Breast epithelium (tissue), 4 donors: ENCODE measurements around the gene CEP78. TPM values are rescaled to one million over a fixed set of nuclear protein-coding genes. Genes with fewer than 3 reads are reported as not detected.
"Not testable (repeated sequence)": the region's sequence is repeated elsewhere in the genome, so short reads cannot be mapped to it uniquely, and the experiment has no call there.

Source experiments
- DNase-seq, 2 donors: peaks; one replicate each; pipeline ENCODE4 v3.0.0-alpha.2; 2019; ENCODE audit warnings: low spot score in 2 of 2
- H3K27ac ChIP-seq, 2 donors: fragments of 200-600 bp; sonication (generic) in 1 of 2; one replicate each; pipeline ENCODE4 v1.5.1; 2016 to 2019; ENCODE audit warnings: mild to moderate bottlenecking in 1 of 2
- H3K27me3 ChIP-seq, 2 donors: fragments of 200-600 bp; sonication (generic) in 1 of 2; one replicate each; pipeline versions ENCODE4 v1.5.1 to v1.6.0; 2017 to 2019; ENCODE audit warnings: control low read depth in 1 of 2, mild to moderate bottlenecking in 1 of 2
- H3K36me3 ChIP-seq: fragments of 200-600 bp; one replicate; pipeline ENCODE4 v1.5.1; 2019
- H3K4me1 ChIP-seq, 2 donors: fragments of 200-600 bp; sonication (generic); one replicate each; pipeline ENCODE4 v1.5.1; 2016 to 2019; ENCODE audit warnings: control low read depth in 1 of 2
- H3K4me3 ChIP-seq, 3 donors: fragments of 200-600 bp; sonication (generic); 1 replicate in 2 of 3; 2 replicates in 1 of 3; pipeline ENCODE4 v1.5.1; 2016 to 2019; ENCODE audit warnings: mild to moderate bottlenecking in 3 of 3, moderate library complexity in 2 of 3
- H3K9me3 ChIP-seq, 2 donors: fragments of 200-600 bp; sonication (generic) in 1 of 2; one replicate each; pipeline ENCODE4 v1.5.1; 2016 to 2019; ENCODE audit warnings: control low read depth in 1 of 2
- POLR2A ChIP-seq: fragments of 450-650 bp; IDR thresholded peaks from one replicate; pipeline ENCODE4 v1.6.1; 2016; ENCODE audit warnings: antibody characterized with exemption, mild to moderate bottlenecking, moderate library complexity
- POLR2AphosphoS5 ChIP-seq, 3 donors: sonication (generic); formaldehyde crosslinking; IDR thresholded peaks; one replicate each; pipeline ENCODE4 v1.6.1; 2017; ENCODE audit warnings: antibody characterized with exemption in 3 of 3
- intact Hi-C: fragments of 100-400 bp; cut with DNase I; formaldehyde crosslinking; loops from one replicate; pipeline ENCODE4 v1.15.1; 2023; ENCODE audit warnings: low total_unique reads
- total RNA-seq, 3 donors: library from RNA; depleted of rRNA; stranded (reverse); fragments of >200 nt; gene quantifications; one replicate each; pipeline ENCODE4 v1.1.0, GENCODE V29; 2016
- TF ChIP-seq, protein P1 (sequence below), 3 donors: fragments of 450-650 bp; IDR thresholded peaks; one replicate each; pipeline ENCODE4 v1.5.1; 2016 to 2017; ENCODE audit warnings: antibody characterized with exemption in 3 of 3, mild to moderate bottlenecking in 3 of 3, moderate library complexity in 3 of 3

CEP78 gene
- total RNA-seq, 3 donors from 2014 or later: 8.8 to 22.1 (median 16.4) TPM

DNA sequence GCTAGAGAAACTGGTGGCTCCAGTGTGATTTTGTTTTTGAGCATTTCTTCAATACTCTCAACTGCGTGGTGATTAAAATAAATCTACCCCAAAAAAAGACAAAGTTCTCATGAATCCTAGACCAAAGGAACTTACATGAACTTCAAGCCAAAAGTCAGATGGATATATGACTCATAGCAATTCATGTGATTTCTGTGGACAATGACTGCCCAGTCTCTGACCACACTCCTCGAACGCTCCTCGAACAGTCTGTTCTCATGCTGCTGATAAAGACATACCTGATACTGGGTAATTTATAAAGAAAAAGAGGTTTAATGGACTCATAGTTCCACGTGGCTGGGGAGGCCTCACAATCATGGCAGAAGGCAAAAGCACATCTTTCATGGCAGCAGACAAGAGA lies 46.4 kb upstream of the CEP78 start:
- intact Hi-C loops: no loop called here
- no peaks in the 10 kb centered on the region for H3K9me3 ChIP-seq
- DNase-seq: no peak
- no peaks in the 10 kb centered on the region for H3K4me1 ChIP-seq
- H3K36me3 ChIP-seq: no peaks in the 10 kb centered on the region
- TF ChIP-seq POLR2AphosphoS5 (IDR thresholded peaks at IDR 0.05) (no peak), POLR2A (no peak)
- TF ChIP-seq, protein P1, sequence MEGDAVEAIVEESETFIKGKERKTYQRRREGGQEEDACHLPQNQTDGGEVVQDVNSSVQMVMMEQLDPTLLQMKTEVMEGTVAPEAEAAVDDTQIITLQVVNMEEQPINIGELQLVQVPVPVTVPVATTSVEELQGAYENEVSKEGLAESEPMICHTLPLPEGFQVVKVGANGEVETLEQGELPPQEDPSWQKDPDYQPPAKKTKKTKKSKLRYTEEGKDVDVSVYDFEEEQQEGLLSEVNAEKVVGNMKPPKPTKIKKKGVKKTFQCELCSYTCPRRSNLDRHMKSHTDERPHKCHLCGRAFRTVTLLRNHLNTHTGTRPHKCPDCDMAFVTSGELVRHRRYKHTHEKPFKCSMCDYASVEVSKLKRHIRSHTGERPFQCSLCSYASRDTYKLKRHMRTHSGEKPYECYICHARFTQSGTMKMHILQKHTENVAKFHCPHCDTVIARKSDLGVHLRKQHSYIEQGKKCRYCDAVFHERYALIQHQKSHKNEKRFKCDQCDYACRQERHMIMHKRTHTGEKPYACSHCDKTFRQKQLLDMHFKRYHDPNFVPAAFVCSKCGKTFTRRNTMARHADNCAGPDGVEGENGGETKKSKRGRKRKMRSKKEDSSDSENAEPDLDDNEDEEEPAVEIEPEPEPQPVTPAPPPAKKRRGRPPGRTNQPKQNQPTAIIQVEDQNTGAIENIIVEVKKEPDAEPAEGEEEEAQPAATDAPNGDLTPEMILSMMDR (IDR thresholded peaks at IDR 0.05): no peak
- no peak overlapping the region for H3K27ac ChIP-seq
- no peaks in the 10 kb centered on the region for H3K27me3 ChIP-seq
- H3K4me3 ChIP-seq: no peak overlapping the region

DNA sequence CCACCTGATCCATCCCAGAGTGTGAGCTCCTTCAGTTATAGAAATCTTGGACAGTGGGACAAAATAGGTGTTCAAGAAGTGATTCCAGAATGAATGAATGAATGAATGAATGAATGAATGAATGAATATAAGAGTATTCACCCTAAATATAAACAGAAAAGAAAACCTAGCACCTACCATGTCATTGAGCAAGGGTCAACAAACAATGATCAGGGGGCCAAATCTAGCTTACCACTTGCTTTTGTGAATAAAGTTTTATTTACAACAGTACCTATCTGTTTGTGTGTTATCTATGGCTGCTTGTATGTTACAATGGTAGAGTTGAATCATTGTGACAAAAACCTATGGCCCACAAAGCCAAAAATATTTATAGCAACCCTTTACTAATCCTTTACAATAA lies 43.9 kb upstream of the CEP78 start:
- Histone ChIP-seq H3K9me3 (no peaks in the 10 kb centered on the region), H3K27me3 (no peaks in the 10 kb centered on the region), H3K4me3 (no peak overlapping the region), H3K36me3 (no peaks in the 10 kb centered on the region), H3K27ac (no peak overlapping the region), H3K4me1 (no peaks in the 10 kb centered on the region)
- intact Hi-C loops: no loop called here
- no peak for DNase-seq
- TF ChIP-seq POLR2A (no peak), POLR2AphosphoS5 (IDR thresholded peaks at IDR 0.05) (no peak)
- TF ChIP-seq, protein P1 (IDR thresholded peaks at IDR 0.05): no peak

DNA sequence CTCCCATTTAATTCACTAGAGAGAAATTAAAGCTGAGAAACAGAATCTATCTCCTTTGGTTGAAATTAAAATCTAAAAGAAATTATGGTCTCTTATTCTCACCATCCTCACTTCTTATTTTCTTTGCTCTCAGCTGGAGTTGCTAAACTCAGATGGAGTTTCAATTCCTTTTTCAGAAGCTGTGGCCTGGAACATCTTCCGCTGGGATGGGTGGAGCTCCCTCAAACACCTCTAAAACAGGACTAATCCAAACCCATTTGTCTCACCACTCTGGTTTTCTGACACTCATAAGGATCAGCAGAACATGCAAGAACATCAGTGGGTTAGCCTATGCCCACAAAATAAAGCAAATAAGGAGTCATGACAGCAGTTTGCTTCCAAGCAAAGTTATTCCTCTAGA lies 39.6 kb upstream of the CEP78 start:
- no peak for DNase-seq
- TF ChIP-seq POLR2AphosphoS5 (IDR thresholded peaks at IDR 0.05): no peak
- no peak for TF ChIP-seq POLR2A
- no peaks in the 10 kb centered on the region for H3K4me1 ChIP-seq
- H3K36me3 ChIP-seq: no peaks in the 10 kb centered on the region
- intact Hi-C loops: no loop called here
- H3K27ac ChIP-seq: no peak overlapping the region
- no peaks in the 10 kb centered on the region for H3K9me3 ChIP-seq
- H3K27me3 ChIP-seq: no peaks in the 10 kb centered on the region
- no peak overlapping the region for H3K4me3 ChIP-seq

DNA sequence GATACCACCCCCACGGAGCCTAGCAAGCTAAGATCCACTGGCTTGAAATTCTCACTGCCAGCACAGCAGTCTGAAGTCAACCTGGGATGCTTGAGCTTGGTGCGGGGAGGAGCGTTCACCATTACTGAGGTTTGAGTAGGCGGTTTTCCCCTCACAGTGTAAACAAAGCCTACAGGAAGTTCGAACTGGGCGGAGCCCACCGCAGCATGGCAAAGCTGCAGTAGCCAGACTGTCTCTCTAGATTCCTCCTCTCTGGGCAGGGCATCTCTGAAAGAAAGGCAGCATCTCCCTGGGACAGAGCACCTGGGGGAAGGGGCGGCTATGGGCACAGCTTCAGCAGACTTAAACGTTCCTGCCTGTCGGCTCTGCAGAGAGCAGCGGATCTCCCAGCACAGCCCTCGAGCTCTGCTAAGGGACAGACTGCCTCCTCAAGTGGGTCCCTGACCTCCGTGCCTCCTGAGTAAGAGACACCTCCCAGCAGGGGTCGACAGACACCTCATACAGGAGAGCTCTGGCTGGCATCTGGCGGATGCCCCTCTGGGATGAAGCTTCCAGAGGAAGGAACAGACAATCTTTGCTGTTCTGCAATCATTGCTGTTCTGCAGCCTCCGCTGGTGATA lies 34.6 kb upstream of the CEP78 start:
- intact Hi-C loops, H3K27ac ChIP-seq, DNase-seq, H3K9me3 ChIP-seq, H3K27me3 ChIP-seq, H3K36me3 ChIP-seq, H3K4me1 ChIP-seq: not testable (repeated sequence)
- peak overlapping the region in 1 of 3 donors; percentile 23 for H3K4me3 ChIP-seq

DNA sequence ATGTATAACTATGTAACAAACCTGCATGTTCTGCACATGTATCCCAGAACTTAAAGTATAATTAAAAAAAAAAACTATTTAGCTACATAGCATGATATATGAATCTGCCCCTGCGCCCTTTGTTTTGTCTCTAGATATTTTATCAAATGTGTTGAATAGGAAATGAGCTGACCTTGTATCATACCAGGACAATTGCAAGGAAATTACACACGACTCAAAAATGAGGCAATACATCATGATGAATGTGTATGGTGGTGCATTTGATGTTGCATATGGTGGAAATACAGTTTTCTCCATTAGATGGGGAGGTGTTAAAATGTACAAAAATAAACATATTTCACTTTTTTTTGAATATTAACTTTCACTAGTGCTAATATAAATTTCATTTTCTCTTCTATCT lies 28.6 kb upstream of the CEP78 start:
- intact Hi-C loops: no loop called here
- no peak overlapping the region for H3K4me3 ChIP-seq
- no peaks in the 10 kb centered on the region for H3K27me3 ChIP-seq
- no peaks in the 10 kb centered on the region for H3K4me1 ChIP-seq
- TF ChIP-seq POLR2AphosphoS5 (IDR thresholded peaks at IDR 0.05) (no peak), POLR2A (no peak)
- TF ChIP-seq, protein P1 (IDR thresholded peaks at IDR 0.05): no peak
- no peak overlapping the region for H3K27ac ChIP-seq
- H3K36me3 ChIP-seq: no peaks in the 10 kb centered on the region
- H3K9me3 ChIP-seq: no peaks in the 10 kb centered on the region
- DNase-seq: no peak

DNA sequence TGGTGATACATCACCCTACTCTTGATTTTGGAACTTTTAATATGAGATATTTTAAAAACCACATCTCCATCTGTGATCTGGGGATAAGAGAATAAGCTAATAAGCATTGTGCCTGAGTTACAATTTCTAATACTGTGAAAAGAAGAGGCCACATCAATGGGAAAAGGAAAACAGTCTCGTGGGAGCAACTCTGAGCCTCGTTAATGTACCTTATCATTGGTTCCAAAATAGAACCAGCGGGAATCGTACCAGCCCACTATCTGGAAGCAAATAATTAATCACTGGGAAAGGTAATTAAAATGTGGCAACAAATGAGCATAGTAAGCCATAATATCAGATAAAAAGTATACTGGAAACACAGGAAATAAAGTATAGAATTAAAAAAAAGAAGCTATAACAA lies 28.0 kb upstream of the CEP78 start:
- H3K27ac ChIP-seq: no peak overlapping the region
- intact Hi-C loops: no loop called here
- no peaks in the 10 kb centered on the region for H3K9me3 ChIP-seq
- no peaks in the 10 kb centered on the region for H3K27me3 ChIP-seq
- no peak for DNase-seq
- H3K4me1 ChIP-seq: no peaks in the 10 kb centered on the region
- TF ChIP-seq POLR2A (no peak), POLR2AphosphoS5 (IDR thresholded peaks at IDR 0.05) (no peak)
- TF ChIP-seq, protein P1 (IDR thresholded peaks at IDR 0.05): no peak
- H3K36me3 ChIP-seq: no peaks in the 10 kb centered on the region
- H3K4me3 ChIP-seq: no peak overlapping the region
